Cardiac septum (tissue), 1 donor: Measurements from ENCODE around the gene DGKB. TPM values are rescaled to one million over a fixed set of nuclear protein-coding genes. Genes with fewer than 3 reads are reported as not detected.

Experiments
- DNase-seq: peaks from one replicate; pipeline ENCODE4 v3.0.0-alpha.2; 2020; ENCODE audit warnings: low spot score
- intact Hi-C: fragments of 100-400 bp; cut with DNase I; formaldehyde crosslinking; loops from one replicate; pipeline ENCODE4 v1.14.0; 2022
- total RNA-seq: library from RNA; stranded (reverse); fragmentation: NEBNext Ultra II Directional; extraction: Animal tissue kit (Norgen Biotek cat#: 25700); gene quantifications from one replicate; pipeline ENCODE4 v1.2.1, GENCODE V29; 2021
- donor health status: DM: no; HTN: no; CAD: no.

DGKB gene
- total RNA-seq, 1 donor from 2014 or later: 0.75 TPM

GRCh38 chr7:14635955-14636354 is 266.6 kb downstream of the DGKB start:
- intact Hi-C loops: no loop called here
- no peak for DNase-seq

GRCh38 chr7:14630048-14630447 is 272.5 kb downstream of the DGKB start:
- DNase-seq: no peak
- intact Hi-C loops: no loop called here

GRCh38 chr7:14628516-14628915 is 274.0 kb downstream of the DGKB start:
- intact Hi-C loops: no loop called here

GRCh38 chr7:14626076-14626475 is 276.5 kb downstream of the DGKB start:
- no peak for DNase-seq
- intact Hi-C loops: no loop called here

More at GRCh38 chr7:14628516-14628915, 274.0 kb downstream of the DGKB start:
- no peak for DNase-seq

GRCh38 chr7:14622559-14622958 is 280.0 kb downstream of the DGKB start:
- no peak for DNase-seq
- intact Hi-C loops: no loop called here

- intact Hi-C loops: no loop called here
- DNase-seq: no peak
These were observed 296.4 kb downstream of the DGKB start for GRCh38 chr7:14606101-14606500.

GRCh38 chr7:14604606-14605005 is 297.9 kb downstream of the DGKB start:
- intact Hi-C loops: no loop called here
- no peak for DNase-seq

GRCh38 chr7:14602851-14603250 is 299.7 kb downstream of the DGKB start:
- intact Hi-C loops: no loop called here
- DNase-seq: no peak

- peak; percentile 69 for DNase-seq
- intact Hi-C loops: no loop called here
These were observed 301.7 kb downstream of the DGKB start for GRCh38 chr7:14600766-14601367.

- intact Hi-C loops: no loop called here
- no peak for DNase-seq
These were observed 303.6 kb downstream of the DGKB start for GRCh38 chr7:14598978-14599377.

- intact Hi-C loops: no loop called here
- no peak for DNase-seq
These were observed 306.1 kb downstream of the DGKB start for GRCh38 chr7:14596421-14596820.

- intact Hi-C loops: no loop called here
These were observed 312.3 kb downstream of the DGKB start for GRCh38 chr7:14590206-14590605.

GRCh38 chr7:14585232-14585631 is 317.3 kb downstream of the DGKB start:
- intact Hi-C loops: no loop called here
- DNase-seq: no peak

More at GRCh38 chr7:14590206-14590605, 312.3 kb downstream of the DGKB start:
- no peak for DNase-seq

- no peak for DNase-seq
- intact Hi-C loops: no loop called here
These were observed 319.0 kb downstream of the DGKB start for GRCh38 chr7:14583518-14583917.

- intact Hi-C loops: no loop called here
These were observed 320.5 kb downstream of the DGKB start for GRCh38 chr7:14582010-14582409.

GRCh38 chr7:14579971-14580370 is 322.6 kb downstream of the DGKB start:
- DNase-seq: no peak
- intact Hi-C loops: no loop called here

More at GRCh38 chr7:14582010-14582409, 320.5 kb downstream of the DGKB start:
- DNase-seq: no peak

GRCh38 chr7:14576578-14576977 is 326.0 kb downstream of the DGKB start:
- intact Hi-C loops: no loop called here

GRCh38 chr7:14570750-14571607 is 331.6 kb downstream of the DGKB start:
- no peak for DNase-seq
- intact Hi-C loops: no loop called here

More at GRCh38 chr7:14576578-14576977, 326.0 kb downstream of the DGKB start:
- DNase-seq: no peak

GRCh38 chr7:14552060-14552459 is 350.5 kb downstream of the DGKB start:
- intact Hi-C loops: no loop called here
- DNase-seq: no peak

GRCh38 chr7:14551310-14551709 is 351.2 kb downstream of the DGKB start:
- no peak for DNase-seq
- intact Hi-C loops: no loop called here

- intact Hi-C loops: no loop called here
- no peak for DNase-seq
These were observed 359.9 kb downstream of the DGKB start for GRCh38 chr7:14542624-14543023.
